ENCODE results near the gene PACRG.
"Not testable (repeated sequence)": the region's sequence is repeated elsewhere in the genome, so short reads cannot be mapped to it uniquely, and the experiment has no call there.

Gene PACRG

DNA sequence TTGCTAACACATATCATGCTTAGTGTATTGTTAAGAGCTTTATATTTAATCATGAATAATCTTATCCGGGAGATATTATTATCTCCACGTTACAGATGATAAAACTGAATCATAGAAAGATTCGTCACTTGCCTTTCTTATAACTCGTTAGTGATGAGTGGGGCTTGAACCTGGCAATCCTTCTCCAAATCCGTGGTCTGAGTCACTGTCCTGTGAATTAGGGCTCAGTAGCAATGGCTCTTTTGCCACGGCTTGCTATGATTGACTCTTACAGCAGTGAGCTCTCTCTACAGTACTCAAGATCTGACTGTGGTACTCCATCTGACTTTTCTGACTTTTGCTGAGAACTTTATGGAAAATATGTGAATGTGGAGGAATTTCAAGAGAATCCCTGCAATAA, 246.9 kb downstream of the PACRG start:
- H3K4ac ChIP-seq (ENCODE audit: low read depth, low read length), result no peak overlapping the region
- H3K36me3 ChIP-seq (ENCODE audit: control insufficient read depth in 1 of 2, insufficient read depth in 2 of 2, low read length in 2 of 2), result no peaks in the 10 kb centered on the region
- no peak overlapping the region for H2BK5ac ChIP-seq (ENCODE audit: low read depth, low read length, poor library complexity)
- no peaks in the 10 kb centered on the region for H3K27me3 ChIP-seq (ENCODE audit: insufficient read depth, low read length)
- H3K79me2 ChIP-seq (ENCODE audit: control insufficient read depth, insufficient read depth, low read length, poor library complexity), result no peaks in the 10 kb centered on the region
- H3K4me2 ChIP-seq (ENCODE audit: low read length), result no peak overlapping the region
- no peak overlapping the region for H4K8ac ChIP-seq (ENCODE audit: low read depth, low read length)
- no peak overlapping the region for H3K23ac ChIP-seq (ENCODE audit: low read length)
- no peaks in the 10 kb centered on the region for H3K9me3 ChIP-seq (ENCODE audit: insufficient read depth, low read depth, low read length)
- no peak overlapping the region for H4K91ac ChIP-seq (ENCODE audit: low read depth, low read length)
- H2BK12ac ChIP-seq (ENCODE audit: low read length), result no peak overlapping the region
- H3K18ac ChIP-seq (ENCODE audit: low read length), result no peak overlapping the region
- DNase-seq, result no peak
- H2BK120ac ChIP-seq (ENCODE audit: insufficient read depth, low read length, poor library complexity), result no peak overlapping the region
- H4K12ac ChIP-seq (ENCODE audit: low read depth, low read length), result no peak overlapping the region
- H2AFZ ChIP-seq (ENCODE audit: insufficient read depth, low read length, poor library complexity), result no peak overlapping the region
- no peaks in the 10 kb centered on the region for H3K4me1 ChIP-seq (ENCODE audit: control insufficient read depth in 1 of 2, insufficient read depth in 2 of 2, low read length in 2 of 2)
- no peak overlapping the region for H2AK5ac ChIP-seq (ENCODE audit: low read length)
- no CpG with 5 or more reads among the region's 6 CpGs for WGBS (ENCODE audit: extremely low coverage, insufficient coverage, insufficient read length)
- no peaks in the 10 kb centered on the region for H3K79me1 ChIP-seq (ENCODE audit: low read length)
- H3K14ac ChIP-seq (ENCODE audit: low read length), result no peak overlapping the region
- no peak overlapping the region for H3K9ac ChIP-seq (ENCODE audit: low read length)
- H3K4me3 ChIP-seq (ENCODE audit: low read depth, low read length), result no peak overlapping the region
- no peak overlapping the region for H3K27ac ChIP-seq (ENCODE audit: low read depth, low read length)

DNA sequence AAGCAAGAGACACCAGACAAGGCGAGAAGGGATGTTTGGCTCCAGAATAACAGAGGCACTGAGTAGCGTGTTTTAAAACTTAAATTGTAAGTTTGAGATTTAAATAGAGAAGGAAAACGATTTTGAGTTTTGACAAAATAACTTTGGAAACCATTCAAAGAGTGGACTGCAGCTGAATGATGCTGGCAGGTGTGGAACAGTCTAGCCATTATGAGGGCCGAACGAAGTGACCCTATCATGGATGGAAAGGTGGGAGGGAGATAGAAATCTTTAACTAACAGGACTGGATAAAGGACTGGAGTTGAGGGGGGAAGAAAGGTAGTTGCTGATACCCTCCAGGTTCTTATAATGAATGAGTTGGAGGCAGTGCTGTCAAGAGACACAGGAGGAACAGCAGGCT, 248.4 kb downstream of the PACRG start:
- Histone ChIP-seq H3K4me3 (ENCODE audit: low read depth, low read length) (no peak overlapping the region), H3K23ac (ENCODE audit: low read length) (no peak overlapping the region), H2AK5ac (ENCODE audit: low read length) (no peak overlapping the region), H4K12ac (ENCODE audit: low read depth, low read length) (no peak overlapping the region), H4K91ac (ENCODE audit: low read depth, low read length) (no peak overlapping the region), H3K27me3 (ENCODE audit: insufficient read depth, low read length) (no peaks in the 10 kb centered on the region), H3K79me1 (ENCODE audit: low read length) (no peaks in the 10 kb centered on the region), H3K4ac (ENCODE audit: low read depth, low read length) (no peak overlapping the region), H3K4me2 (ENCODE audit: low read length) (no peak overlapping the region), H4K8ac (ENCODE audit: low read depth, low read length) (no peak overlapping the region), H3K4me1 (ENCODE audit: control insufficient read depth in 1 of 2, insufficient read depth in 2 of 2, low read length in 2 of 2) (no peaks in the 10 kb centered on the region), H2BK120ac (ENCODE audit: insufficient read depth, low read length, poor library complexity) (no peak overlapping the region), H2BK5ac (ENCODE audit: low read depth, low read length, poor library complexity) (no peak overlapping the region), H3K18ac (ENCODE audit: low read length) (no peak overlapping the region), H3K27ac (ENCODE audit: low read depth, low read length) (no peak overlapping the region), H3K14ac (ENCODE audit: low read length) (no peak overlapping the region), H2AFZ (ENCODE audit: insufficient read depth, low read length, poor library complexity) (no peak overlapping the region), H3K9me3 (ENCODE audit: insufficient read depth, low read depth, low read length) (no peaks in the 10 kb centered on the region), H2BK12ac (ENCODE audit: low read length) (no peak overlapping the region), H3K36me3 (ENCODE audit: control insufficient read depth in 1 of 2, insufficient read depth in 2 of 2, low read length in 2 of 2) (no peaks in the 10 kb centered on the region), H3K79me2 (ENCODE audit: control insufficient read depth, insufficient read depth, low read length, poor library complexity) (no peaks in the 10 kb centered on the region), H3K9ac (ENCODE audit: low read length) (no peak overlapping the region)
- no peak for DNase-seq
- 100% methylated on average over 1 of the region's 5 CpGs for WGBS (ENCODE audit: extremely low coverage, insufficient coverage, insufficient read length)

DNA sequence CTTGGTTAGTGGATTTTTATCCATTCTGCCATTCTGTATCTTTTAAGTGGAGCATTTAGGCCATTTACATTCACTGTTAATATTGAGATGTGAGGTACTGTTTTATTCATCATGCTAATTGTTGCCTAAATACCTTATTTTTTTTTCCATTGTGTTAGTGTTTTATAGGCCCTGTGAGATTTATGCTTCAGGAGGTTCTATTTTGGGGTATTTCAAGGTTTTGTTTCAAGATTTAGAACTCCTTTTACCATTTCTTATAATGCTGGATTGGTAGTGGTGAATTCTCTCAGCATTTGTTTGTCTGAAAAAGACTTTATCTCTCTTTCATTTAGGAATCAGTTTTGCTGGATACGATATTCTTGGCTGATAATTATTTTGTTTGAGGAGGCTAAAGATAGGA, 255.5 kb downstream of the PACRG start:
- no CpG with 5 or more reads among the region's 1 CpG for WGBS (ENCODE audit: extremely low coverage, insufficient coverage, insufficient read length)
- H4K8ac ChIP-seq (ENCODE audit: low read depth, low read length), result not testable (repeated sequence)

GRCh38 chr6:162998777-162999176, 271.0 kb downstream of the PACRG start:
- H3K9ac ChIP-seq (ENCODE audit: low read length), result no peak overlapping the region
- no peak overlapping the region for H2BK12ac ChIP-seq (ENCODE audit: low read length)
- H2BK5ac ChIP-seq (ENCODE audit: low read depth, low read length, poor library complexity), result no peak overlapping the region
- H3K14ac ChIP-seq (ENCODE audit: low read length), result no peak overlapping the region
- no peaks in the 10 kb centered on the region for H3K79me1 ChIP-seq (ENCODE audit: low read length)
- H3K79me2 ChIP-seq (ENCODE audit: control insufficient read depth, insufficient read depth, low read length, poor library complexity), result no peaks in the 10 kb centered on the region
- no peaks in the 10 kb centered on the region for H3K36me3 ChIP-seq (ENCODE audit: control insufficient read depth in 1 of 2, insufficient read depth in 2 of 2, low read length in 2 of 2)
- DNase-seq, result no peak
- WGBS (ENCODE audit: extremely low coverage, insufficient coverage, insufficient read length), result no CpG with 5 or more reads among the region's 1 CpG
- no peak overlapping the region for H3K18ac ChIP-seq (ENCODE audit: low read length)
- H3K4me3 ChIP-seq (ENCODE audit: low read depth, low read length), result no peak overlapping the region
- no peak overlapping the region for H3K23ac ChIP-seq (ENCODE audit: low read length)
- no peak overlapping the region for H4K12ac ChIP-seq (ENCODE audit: low read depth, low read length)
- no peak overlapping the region for H2AFZ ChIP-seq (ENCODE audit: insufficient read depth, low read length, poor library complexity)
- H3K4me2 ChIP-seq (ENCODE audit: low read length), result no peak overlapping the region
- no peaks in the 10 kb centered on the region for H3K4me1 ChIP-seq (ENCODE audit: control insufficient read depth in 1 of 2, insufficient read depth in 2 of 2, low read length in 2 of 2)
- no peak overlapping the region for H3K4ac ChIP-seq (ENCODE audit: low read depth, low read length)
- H4K8ac ChIP-seq (ENCODE audit: low read depth, low read length), result no peak overlapping the region
- no peak overlapping the region for H4K91ac ChIP-seq (ENCODE audit: low read depth, low read length)
- no peak overlapping the region for H2BK120ac ChIP-seq (ENCODE audit: insufficient read depth, low read length, poor library complexity)
- H3K9me3 ChIP-seq (ENCODE audit: insufficient read depth, low read depth, low read length), result no peaks in the 10 kb centered on the region
- no peak overlapping the region for H2AK5ac ChIP-seq (ENCODE audit: low read length)
- no peaks in the 10 kb centered on the region for H3K27me3 ChIP-seq (ENCODE audit: insufficient read depth, low read length)
- H3K27ac ChIP-seq (ENCODE audit: low read depth, low read length), result no peak overlapping the region

More for the DNA sequence above, 255.5 kb downstream of the PACRG start:
- not testable (repeated sequence) for H2BK12ac ChIP-seq (ENCODE audit: low read length); H3K4ac ChIP-seq (ENCODE audit: low read depth, low read length); H3K9me3 ChIP-seq (ENCODE audit: insufficient read depth, low read depth, low read length); H3K23ac ChIP-seq (ENCODE audit: low read length); H3K4me3 ChIP-seq (ENCODE audit: low read depth, low read length); H2AFZ ChIP-seq (ENCODE audit: insufficient read depth, low read length, poor library complexity); H3K14ac ChIP-seq (ENCODE audit: low read length); H3K9ac ChIP-seq (ENCODE audit: low read length); H4K12ac ChIP-seq (ENCODE audit: low read depth, low read length); H4K91ac ChIP-seq (ENCODE audit: low read depth, low read length); H3K79me2 ChIP-seq (ENCODE audit: control insufficient read depth, insufficient read depth, low read length, poor library complexity); H3K4me2 ChIP-seq (ENCODE audit: low read length); H2BK5ac ChIP-seq (ENCODE audit: low read depth, low read length, poor library complexity); H3K36me3 ChIP-seq (ENCODE audit: control insufficient read depth in 1 of 2, insufficient read depth in 2 of 2, low read length in 2 of 2); H3K27me3 ChIP-seq (ENCODE audit: insufficient read depth, low read length); H2AK5ac ChIP-seq (ENCODE audit: low read length); H3K79me1 ChIP-seq (ENCODE audit: low read length); H2BK120ac ChIP-seq (ENCODE audit: insufficient read depth, low read length, poor library complexity); H3K18ac ChIP-seq (ENCODE audit: low read length); H3K4me1 ChIP-seq (ENCODE audit: control insufficient read depth in 1 of 2, insufficient read depth in 2 of 2, low read length in 2 of 2); DNase-seq; H3K27ac ChIP-seq (ENCODE audit: low read depth, low read length)
